RPMI7951 (cell line): Measurements from ENCODE around the gene ANKRD11. TPM values are rescaled to one million over a fixed set of nuclear protein-coding genes. Genes with fewer than 3 reads are reported as not detected.
"Not testable (repeated sequence)": the region's sequence is repeated elsewhere in the genome, so short reads cannot be mapped to it uniquely, and the experiment has no call there.

Experiments used
- DNase-seq: peaks from one replicate; pipeline ENCODE4 v3.0.0-alpha.2; 2012; ENCODE audit warnings: low read depth
- total RNA-seq: library from RNA; depleted of rRNA; stranded (reverse); fragments of >200 nt; shearing (Covaris generic); gene quantifications from 2 replicates; pipeline ENCODE4 v1.2.3, GENCODE V29; 2014

ANKRD11 gene
- total RNA-seq, 1 experiment from 2014 or later, result 31.2 TPM

- no peak for DNase-seq
Observed at GRCh38 chr16:89316701-89317100, 173.7 kb downstream of the ANKRD11 start.

DNA sequence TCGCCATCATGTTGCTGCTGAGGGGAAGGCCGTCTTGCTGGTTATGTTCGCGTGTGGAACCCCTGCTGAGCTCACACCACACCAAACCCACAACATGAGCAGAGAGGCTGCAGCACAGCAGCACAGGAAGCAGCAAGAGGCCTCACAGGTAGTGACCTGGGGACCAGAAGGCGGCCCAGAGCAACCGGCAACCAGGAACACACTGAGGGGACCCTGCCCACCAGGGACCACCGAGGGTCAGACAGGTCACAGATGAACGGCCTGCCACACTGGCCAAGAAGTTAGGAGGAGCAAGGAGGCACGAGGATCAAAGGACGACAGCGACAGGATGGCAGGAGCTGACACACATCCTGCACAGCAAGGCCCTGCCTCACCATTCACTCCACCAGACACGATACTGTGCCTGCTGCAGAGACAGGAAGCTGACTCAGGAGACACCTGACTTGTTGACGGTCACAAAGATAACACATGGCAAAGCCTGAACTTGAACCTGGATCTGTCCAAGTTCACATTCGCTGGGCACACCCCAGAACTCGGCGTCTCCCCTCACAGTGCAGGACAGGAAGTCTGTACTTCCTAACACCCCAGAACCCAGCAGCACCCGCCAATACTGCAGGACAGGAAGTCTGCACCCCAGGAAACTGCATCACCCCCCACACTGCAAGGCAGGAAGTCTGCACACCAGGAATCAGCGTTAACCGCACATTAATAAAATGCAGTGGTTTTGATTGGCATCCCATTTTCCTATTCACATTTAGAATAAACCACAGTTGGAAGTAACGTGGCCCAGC is 174.4 kb downstream of the ANKRD11 start:
- peak; percentile 96 for DNase-seq

GRCh38 chr16:89315271-89315670 is 175.1 kb downstream of the ANKRD11 start:
- DNase-seq, result no peak

GRCh38 chr16:89314854-89315253 is 175.5 kb downstream of the ANKRD11 start:
- DNase-seq, result no peak

DNA sequence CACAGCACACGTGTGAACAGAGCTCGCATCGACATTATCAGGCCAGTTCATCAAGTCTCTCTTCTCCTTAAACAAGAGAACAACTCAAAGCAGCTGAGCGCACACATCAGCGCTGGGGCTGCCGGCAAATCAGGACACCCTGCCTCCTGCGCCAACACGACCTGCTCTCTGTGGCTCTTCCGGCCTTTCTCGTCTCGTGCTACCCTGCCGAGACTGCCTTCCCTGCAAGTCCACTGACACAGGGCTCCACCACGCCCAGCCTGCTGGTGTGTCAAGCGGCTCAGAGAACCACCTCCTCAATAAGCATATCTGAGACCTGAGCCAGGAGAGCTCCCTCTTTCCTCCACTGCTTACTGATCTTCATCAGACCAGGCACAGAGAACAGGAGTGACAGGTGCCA is 176.0 kb downstream of the ANKRD11 start:
- no peak for DNase-seq

GRCh38 chr16:89313583-89313982 is 176.8 kb downstream of the ANKRD11 start:
- DNase-seq, result no peak

DNA sequence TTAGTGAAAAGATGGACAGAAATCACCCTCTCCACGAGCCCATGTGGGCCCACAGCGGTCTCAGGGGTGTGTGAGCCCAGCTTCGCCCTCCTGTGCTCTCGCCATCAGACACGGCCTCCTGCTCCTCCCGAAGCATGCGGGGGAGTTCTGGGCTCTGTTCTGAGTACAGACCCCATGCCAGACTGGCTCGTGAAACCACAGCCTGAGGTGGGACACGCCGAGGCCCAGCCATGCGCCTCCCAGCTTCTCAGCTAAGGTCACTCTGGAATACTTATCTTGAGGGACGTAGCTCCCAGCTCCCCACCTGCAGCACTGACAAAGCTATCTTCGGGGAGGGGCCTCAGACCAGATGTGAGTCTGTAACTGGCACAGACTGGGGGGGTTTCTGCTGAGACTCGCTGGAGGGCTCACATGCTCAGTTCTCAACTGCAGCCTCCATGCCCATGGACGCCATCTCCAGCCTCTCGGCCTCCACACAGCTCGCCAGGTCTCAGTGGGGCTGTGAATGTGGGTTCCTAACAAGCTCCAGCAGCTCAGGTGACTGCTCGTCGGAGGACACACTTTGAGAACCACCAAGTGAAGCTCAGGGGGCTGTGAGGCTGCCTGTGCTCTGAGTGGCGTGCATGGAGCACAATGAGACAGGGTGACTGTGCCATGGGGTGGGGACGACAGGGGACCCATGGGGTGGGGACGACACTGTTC is 177.6 kb downstream of the ANKRD11 start:
- no peak for DNase-seq

DNA sequence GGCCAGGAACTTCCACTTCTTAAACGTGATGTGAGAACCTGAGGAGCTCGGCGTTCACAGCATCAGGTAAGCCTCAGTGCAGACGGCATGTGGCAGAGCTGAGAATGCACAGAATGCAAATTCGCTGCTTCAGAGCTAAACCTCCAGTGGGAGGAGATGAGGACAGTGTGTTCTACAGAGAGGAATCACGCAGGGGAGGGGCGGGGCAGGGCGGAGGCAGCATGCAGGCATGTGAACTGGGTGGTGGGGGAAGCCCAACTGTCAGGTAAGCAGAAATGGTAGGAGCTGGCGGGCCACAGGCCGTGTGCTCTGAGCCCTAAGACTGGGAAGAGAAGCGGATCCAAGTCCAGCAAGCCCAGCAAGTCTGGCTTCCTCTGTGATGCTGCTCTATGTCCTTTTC is 178.2 kb downstream of the ANKRD11 start:
- no peak for DNase-seq

DNA sequence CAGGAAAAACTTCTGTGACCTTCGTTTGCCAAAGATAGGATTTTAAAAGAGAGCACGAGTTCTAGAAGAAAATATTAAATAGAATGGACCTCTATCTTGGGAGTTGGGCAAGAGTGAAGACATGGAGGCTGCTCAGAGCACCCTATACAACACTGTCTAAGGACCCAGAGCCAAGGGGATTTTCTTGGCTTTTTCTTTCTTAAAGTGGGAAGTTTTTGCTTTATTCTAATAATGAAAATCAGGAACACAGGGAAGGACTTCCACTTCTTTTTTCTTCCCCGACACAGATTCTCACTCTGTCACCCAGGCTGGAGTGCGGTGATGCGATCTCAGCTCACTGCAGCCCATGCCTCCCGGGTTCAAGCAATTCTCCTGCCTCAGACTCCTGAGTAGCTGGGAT is 178.7 kb downstream of the ANKRD11 start:
- DNase-seq, result no peak

DNA sequence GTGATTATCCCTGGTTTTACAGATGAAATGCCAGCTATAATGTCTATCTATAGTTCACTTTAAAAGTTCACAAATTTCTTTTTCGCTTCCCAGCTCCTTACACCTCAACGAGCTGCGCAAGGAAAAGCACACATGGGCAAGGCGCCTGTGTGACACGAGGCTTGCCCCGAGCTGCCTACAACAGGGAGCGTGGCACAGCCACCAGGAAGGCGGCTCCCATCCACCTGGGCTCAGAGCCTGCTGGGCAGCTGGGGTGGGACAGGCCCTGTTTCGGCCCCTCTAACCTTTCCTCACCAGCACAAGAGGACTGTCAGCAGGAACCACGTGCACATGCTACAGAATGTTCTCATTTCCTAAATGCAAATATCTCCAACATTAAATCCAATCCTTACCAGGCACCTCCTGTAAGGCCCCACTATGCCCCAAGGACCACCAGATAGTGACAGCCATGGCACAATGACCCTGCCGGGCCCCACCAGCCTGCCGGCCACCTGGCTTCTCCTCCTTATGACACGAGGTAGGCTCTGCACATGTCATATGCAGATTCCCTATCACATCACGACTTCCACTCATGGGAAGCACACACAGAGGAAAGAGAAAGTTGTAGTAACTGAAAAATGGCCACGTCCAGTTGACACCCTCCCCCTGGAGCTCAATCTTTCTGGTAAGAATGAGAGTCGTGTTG is 180.8 kb downstream of the ANKRD11 start:
- no peak for DNase-seq

- no peak for DNase-seq
Observed at GRCh38 chr16:89308391-89309333, 181.7 kb downstream of the ANKRD11 start.

DNA sequence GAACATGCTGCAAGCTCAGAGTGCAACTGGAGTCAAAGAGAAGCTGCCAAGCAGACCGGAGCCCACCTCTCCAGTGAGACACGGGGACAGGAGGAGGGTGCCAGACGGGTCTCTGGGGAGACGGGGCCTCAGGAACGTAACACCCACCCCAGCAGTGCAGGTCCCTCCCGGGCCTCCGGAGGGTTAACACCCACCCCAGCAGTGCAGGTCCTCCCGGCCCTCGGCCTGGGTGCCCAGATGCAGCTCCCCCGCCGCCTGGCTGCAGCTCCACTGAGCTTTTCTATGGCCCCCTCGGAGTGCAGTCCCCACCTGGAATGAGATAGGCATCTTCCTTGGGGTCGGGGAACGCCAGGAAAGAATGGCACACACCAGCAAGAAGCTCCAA is 182.9 kb downstream of the ANKRD11 start:
- no peak for DNase-seq

DNA sequence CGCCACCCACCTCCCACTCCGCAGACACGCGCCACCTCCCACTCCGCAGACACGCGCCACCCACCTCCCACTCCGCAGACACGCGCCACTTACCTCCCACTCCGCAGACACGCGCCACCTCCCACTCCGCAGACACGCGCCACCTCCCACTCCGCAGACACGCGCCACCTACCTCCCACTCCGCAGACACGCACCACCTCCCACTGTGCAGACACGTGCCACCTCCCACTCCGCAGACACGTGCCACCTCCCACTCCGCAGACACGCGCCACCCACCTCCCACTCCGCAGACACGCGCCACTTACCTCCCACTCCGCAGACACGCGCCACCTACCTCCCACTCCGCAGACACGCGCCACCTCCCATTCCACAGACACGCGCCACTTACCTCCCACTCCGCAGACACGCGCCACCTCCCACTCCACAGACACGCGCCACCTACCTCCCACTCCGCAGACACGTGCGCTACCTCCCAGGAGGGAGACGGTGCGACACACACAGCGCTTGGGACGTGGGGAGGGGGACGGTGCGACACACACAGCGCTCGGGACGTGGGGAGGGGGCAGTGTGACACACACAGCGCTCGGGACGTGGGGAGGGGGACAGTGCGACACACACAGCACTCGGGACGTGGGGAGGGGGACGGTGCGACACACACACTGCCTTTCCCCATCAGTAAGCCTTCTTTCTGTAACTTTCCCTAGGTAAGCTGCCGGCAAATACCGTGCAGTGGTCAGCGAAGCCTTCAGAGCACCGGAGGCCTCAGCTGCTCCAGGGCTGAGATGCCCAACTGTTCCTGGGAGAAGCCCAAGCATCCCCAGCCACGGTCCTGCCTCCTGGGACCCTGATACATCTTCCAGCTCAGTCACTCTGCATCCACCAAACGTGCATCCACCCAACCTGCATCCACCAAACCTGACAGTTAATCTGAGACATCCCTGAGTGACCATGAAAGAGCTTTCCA is 183.6 kb downstream of the ANKRD11 start:
- not testable (repeated sequence) for DNase-seq

DNA sequence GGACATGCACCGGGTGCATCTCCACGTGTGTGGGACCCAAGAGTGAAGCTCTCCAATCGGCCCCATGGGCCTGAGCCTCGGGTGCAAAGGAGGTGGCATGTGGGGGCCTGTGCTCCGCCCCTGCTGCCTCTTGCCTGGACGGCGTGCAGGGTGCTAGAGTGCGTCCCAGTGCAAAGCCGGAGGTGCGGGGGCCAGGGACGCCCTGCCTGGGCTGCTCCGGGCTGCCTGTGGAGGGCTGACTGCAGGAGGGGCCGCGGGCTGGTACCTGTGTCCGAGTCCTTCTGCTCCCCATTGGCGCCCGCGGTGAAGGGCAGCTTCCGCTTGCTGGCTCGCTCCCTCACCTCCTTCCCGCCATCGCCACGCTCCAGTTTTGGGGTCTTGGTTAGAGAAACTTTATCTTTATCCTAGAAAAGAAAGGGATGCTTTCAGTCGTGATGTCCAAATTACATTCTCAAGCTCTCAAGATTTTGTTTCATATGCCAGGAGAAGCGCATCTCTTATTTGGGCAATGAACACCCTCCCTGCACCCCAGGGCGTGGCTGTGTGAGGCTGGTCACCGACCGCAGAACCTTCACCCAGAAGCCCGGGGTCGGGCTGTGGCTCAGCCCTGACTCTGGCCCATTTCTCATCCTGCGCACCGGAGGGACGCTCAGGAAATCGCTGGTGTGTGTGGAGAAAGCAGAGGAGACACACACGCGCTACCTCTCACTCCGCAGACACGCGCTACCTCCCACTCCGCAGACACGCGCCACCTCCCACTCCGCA is 185.2 kb downstream of the ANKRD11 start:
- DNase-seq, result no peak

DNA sequence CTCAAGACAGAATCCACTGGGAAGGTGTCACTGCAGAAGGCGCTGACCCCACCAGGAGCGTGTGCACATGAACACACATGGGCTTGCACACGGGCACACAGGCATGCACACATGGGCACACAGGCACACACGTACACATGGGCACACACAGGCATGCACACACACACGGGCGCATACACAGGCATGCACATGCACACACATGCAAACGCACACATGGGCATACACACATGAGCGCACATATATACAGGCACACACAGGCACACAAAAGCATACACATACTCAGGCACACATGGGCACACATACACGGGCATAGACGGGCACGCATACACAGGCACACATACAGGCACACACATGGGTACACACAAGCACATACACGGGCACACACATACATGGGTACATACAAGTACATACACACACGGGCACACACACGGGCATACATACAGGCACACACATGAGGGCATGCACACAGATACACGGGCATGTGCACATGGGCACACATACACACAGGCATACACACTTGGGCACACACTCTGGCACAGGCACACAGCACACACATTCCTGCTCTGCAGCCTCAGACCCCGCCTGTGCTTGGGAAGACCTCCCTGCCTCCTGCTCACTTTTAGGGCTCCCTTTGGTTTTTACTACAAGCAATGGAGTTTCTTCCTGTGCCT is 186.0 kb downstream of the ANKRD11 start:
- no peak for DNase-seq

- DNase-seq, result no peak
Observed at GRCh38 chr16:89303617-89304016, 186.7 kb downstream of the ANKRD11 start.

- no peak for DNase-seq
Observed at GRCh38 chr16:89300976-89301360, 189.4 kb downstream of the ANKRD11 start.

GRCh38 chr16:89300311-89300975 is 189.9 kb downstream of the ANKRD11 start:
- DNase-seq, result no peak
